GM12878 (cell line): ENCODE data around the gene SCAMP5. TPM values are rescaled to one million over a fixed set of nuclear protein-coding genes. Genes with fewer than 3 reads are reported as not detected.

Experiments used
- CHD1 ChIP-seq: IDR thresholded peaks from 2 replicates; pipeline ENCODE4 v1.6.1; 2012; ENCODE audit warnings: low read depth, low read length, improper control_type of control experiment
- CUX1 ChIP-seq: IDR thresholded peaks from 2 replicates; pipeline ENCODE4 v1.6.1; 2012; ENCODE audit warnings: improper control_type of control experiment, low read depth, low read length; ENCODE audit not compliant: insufficient replicate concordance
- ETV6 ChIP-seq, 2 experiments: fragments of 450-650 bp in 1 of 2; IDR thresholded peaks in 1 of 2; conservative IDR thresholded peaks in 1 of 2; 2 replicates each; pipeline ENCODE4 v1.6.1; 2014; ENCODE audit warnings: antibody characterized with exemption in 1 of 2, borderline replicate concordance in 1 of 2, low read depth in 1 of 2, mild to moderate bottlenecking in 1 of 2, moderate library complexity in 1 of 2
- HDAC6 ChIP-seq: fragments of 200-600 bp; sonication (generic); IDR thresholded peaks from one replicate; pipeline ENCODE4 v1.8.0; 2017; ENCODE audit warnings: antibody characterized with exemption; ENCODE audit not compliant: unreplicated experiment
- JUND ChIP-seq: IDR thresholded peaks from 2 replicates; pipeline ENCODE4 v1.6.1; 2012; ENCODE audit warnings: low read depth, mild to moderate bottlenecking, low read length, improper control_type of control experiment, moderate library complexity
- NBN ChIP-seq: fragments of 450-650 bp; IDR thresholded peaks from 2 replicates; pipeline ENCODE4 v1.6.1; 2016
- NFIC ChIP-seq: IDR thresholded peaks from 2 replicates; pipeline ENCODE4 v1.6.1; 2012; ENCODE audit warnings: low read depth, mild to moderate bottlenecking, inconsistent platforms, low read length, moderate library complexity
- PAX8 ChIP-seq: fragments of 450-650 bp; IDR thresholded peaks from 2 replicates; pipeline ENCODE4 v1.6.1; 2017; ENCODE audit warnings: mild to moderate bottlenecking, moderate library complexity
- RCOR1 ChIP-seq: conservative IDR thresholded peaks from 2 replicates; pipeline ENCODE4 v1.6.1; 2012; ENCODE audit warnings: low read depth, low read length, improper control_type of control experiment
- RFX5 ChIP-seq: IDR thresholded peaks from 2 replicates; pipeline ENCODE4 v1.6.1; 2011; ENCODE audit warnings: low read depth, low read length, improper control_type of control experiment
- SMARCA5 ChIP-seq: fragments of 450-650 bp; IDR thresholded peaks from 2 replicates; pipeline ENCODE4 v1.6.1; 2017; ENCODE audit warnings: mild to moderate bottlenecking
- SREBF1 ChIP-seq: IDR thresholded peaks from 2 replicates; pipeline ENCODE4 v1.6.1; 2012; ENCODE audit warnings: mild to moderate bottlenecking, low read length
- SREBF2 ChIP-seq: IDR thresholded peaks from 2 replicates; pipeline ENCODE4 v1.6.1; 2012; ENCODE audit warnings: mild to moderate bottlenecking, low read length
- SRF ChIP-seq, 2 experiments: IDR thresholded peaks; 2 replicates each; pipeline ENCODE4 v1.6.1; 2011; ENCODE audit warnings: low read depth in 2 of 2, low read length in 2 of 2, mild to moderate bottlenecking in 1 of 2, moderate library complexity in 1 of 2
- USF1 ChIP-seq: IDR thresholded peaks from 2 replicates; pipeline ENCODE4 v1.6.1; 2011; ENCODE audit warnings: borderline replicate concordance, low read depth, mild to moderate bottlenecking, moderate library complexity, mixed read lengths, low read length; ENCODE audit not compliant: insufficient read depth; ENCODE audit errors: extremely low read length
- ZNF592 ChIP-seq: fragments of 450-650 bp; IDR thresholded peaks from 2 replicates; pipeline ENCODE4 v1.6.1; 2017; ENCODE audit warnings: mild to moderate bottlenecking, moderate library complexity
- polyA plus RNA-seq, 11 experiments: library from polyadenylated mRNA; depleted of rRNA in 4 of 11; unstranded in 6 of 11; stranded (reverse) in 5 of 11; fragments of >200 nt; fragmentation: Nextera tagmentation in 4 of 11; fragmentation: Illumina TruSeq in 1 of 11; extraction: Ambion mirVana in 4 of 11; extraction: Trizol in 1 of 11; gene quantifications; 1 replicate in 1 of 11; 2 replicates in 10 of 11; pipeline versions ENCODE4 v1.2.1 to v1.2.3, GENCODE V29; 2011 to 2016; ENCODE audit warnings: inconsistent platforms in 2 of 11, missing spikeins in 2 of 11, low read depth in 1 of 11
- total RNA-seq, 4 experiments: library from RNA; depleted of rRNA in 3 of 4; stranded (reverse); fragments of >200 nt in 3 of 4; fragmentation: Illumina TruSeq in 1 of 4; extraction: Trizol in 1 of 4; gene quantifications; 2 replicates each; pipeline versions ENCODE4 v1.2.1 to v1.2.3, GENCODE V29; 2013 to 2021
- TF ChIP-seq, protein P1 (sequence below): IDR thresholded peaks from 2 replicates; pipeline ENCODE4 v1.6.1; 2011; ENCODE audit warnings: mild to moderate bottlenecking, low read depth, low read length, moderate library complexity; ENCODE audit not compliant: insufficient replicate concordance

Gene SCAMP5
- total and polyA plus RNA-seq, 10 of the 15 experiments (the other 5 are each of a cell fraction or from before 2014, with no cell fraction given): 1.6 to 41.6 (median 16.9) TPM

GRCh38 chr15:75061272-75061671, 65.9 kb downstream of the SCAMP5 start (continued):
- TF ChIP-seq CUX1: no peak
- TF ChIP-seq SREBF2: no peak
- no peak for TF ChIP-seq SRF (IDR thresholded peaks at IDR 0.05; ENCODE audit: low read depth in 2 of 2, low read length in 2 of 2)
- TF ChIP-seq NBN: no peak
- TF ChIP-seq SMARCA5: no peak
- no peak for TF ChIP-seq RCOR1
- TF ChIP-seq, protein P1, sequence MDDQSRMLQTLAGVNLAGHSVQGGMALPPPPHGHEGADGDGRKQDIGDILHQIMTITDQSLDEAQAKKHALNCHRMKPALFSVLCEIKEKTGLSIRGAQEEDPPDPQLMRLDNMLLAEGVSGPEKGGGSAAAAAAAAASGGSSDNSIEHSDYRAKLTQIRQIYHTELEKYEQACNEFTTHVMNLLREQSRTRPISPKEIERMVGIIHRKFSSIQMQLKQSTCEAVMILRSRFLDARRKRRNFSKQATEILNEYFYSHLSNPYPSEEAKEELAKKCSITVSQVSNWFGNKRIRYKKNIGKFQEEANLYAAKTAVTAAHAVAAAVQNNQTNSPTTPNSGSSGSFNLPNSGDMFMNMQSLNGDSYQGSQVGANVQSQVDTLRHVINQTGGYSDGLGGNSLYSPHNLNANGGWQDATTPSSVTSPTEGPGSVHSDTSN: no peak
- no peak for TF ChIP-seq CHD1
- no peak for TF ChIP-seq ZNF592
- no peak for TF ChIP-seq USF1
- 0 out of 2 replicates have a peak, but pooled peaks have one; percentile 37 for TF ChIP-seq NFIC
- TF ChIP-seq HDAC6: no peak
- TF ChIP-seq JUND: no peak
- no peak for TF ChIP-seq RFX5
- no peak for TF ChIP-seq ETV6 (conservative IDR thresholded peaks at IDR 0.05 in 1 of 2, IDR thresholded peaks at IDR 0.05 in 1 of 2; ENCODE audit: borderline replicate concordance in 1 of 2, low read depth in 1 of 2)
- no peak for TF ChIP-seq PAX8
- TF ChIP-seq SREBF1: no peak
